Smooth muscle cell (in vitro differentiated cells): Measurements from ENCODE around the gene XDH. TPM values are rescaled to one million over a fixed set of nuclear protein-coding genes. Genes with fewer than 3 reads are reported as not detected.

Source experiments
- DNase-seq: peaks from one replicate; lab custom pipeline; 2025; ENCODE audit not compliant: unreplicated experiment; lab: John Stamatoyannopoulos, UW
- H2AFZ ChIP-seq: fragments of 200-600 bp; sonication (generic); 2 replicates; pipeline ENCODE4 v1.6.0; 2016; ENCODE audit warnings: antibody characterized with exemption, low read depth, mild to moderate bottlenecking
- H3F3A ChIP-seq: fragments of 200-600 bp; sonication (generic); 2 replicates; pipeline ENCODE4 v1.6.0; 2017; ENCODE audit warnings: antibody characterized with exemption, low read depth
- H3K27ac ChIP-seq: fragments of 200-600 bp; sonication (generic); 2 replicates; pipeline ENCODE4 v1.5.1; 2016; ENCODE audit warnings: low read depth, mild to moderate bottlenecking
- H3K27me3 ChIP-seq: fragments of 200-600 bp; sonication (generic); 2 replicates; pipeline ENCODE4 v1.6.1; 2016; ENCODE audit warnings: low read depth, mild to moderate bottlenecking
- H3K36me3 ChIP-seq: fragments of 200-600 bp; sonication (generic); 2 replicates; pipeline ENCODE4 v1.5.1; 2016; ENCODE audit warnings: low read depth
- H3K4me1 ChIP-seq: fragments of 200-600 bp; sonication (generic); 2 replicates; pipeline ENCODE4 v1.5.1; 2016; ENCODE audit warnings: low read depth
- H3K4me2 ChIP-seq: fragments of 200-600 bp; sonication (generic); 2 replicates; pipeline ENCODE4 v1.6.0; 2016; ENCODE audit warnings: mild to moderate bottlenecking
- H3K4me3 ChIP-seq: fragments of 200-600 bp; sonication (generic); 2 replicates; pipeline ENCODE4 v1.5.1; 2016; ENCODE audit warnings: mild to moderate bottlenecking
- H3K79me2 ChIP-seq: fragments of 200-600 bp; sonication (generic); 2 replicates; pipeline ENCODE4 v1.6.0; 2016; ENCODE audit warnings: low read depth, mild to moderate bottlenecking
- H3K9ac ChIP-seq: fragments of 200-600 bp; sonication (generic); 2 replicates; pipeline ENCODE4 v1.6.0; 2016; ENCODE audit warnings: low read depth
- H3K9me3 ChIP-seq: fragments of 200-600 bp; sonication (generic); replicated peaks from 2 replicates; pipeline ENCODE4 v1.5.1; 2016; ENCODE audit warnings: low read depth
- H4K20me1 ChIP-seq: fragments of 200-600 bp; sonication (generic); 2 replicates; pipeline ENCODE4 v1.6.0; 2016; ENCODE audit warnings: low read depth
- WGBS: methylation state at CpG from one replicate; pipeline ENCODE4 v1.1.7; 2016; ENCODE audit warnings: low lambda C conversion rate; 5-methylcytosine and 5-hydroxymethylcytosine counted together
- polyA plus RNA-seq: library from polyadenylated mRNA; unstranded; fragments of >200 nt; fragmentation: Nextera tagmentation; extraction: Ambion mirVana; gene quantifications from 2 replicates; pipeline ENCODE4 v1.2.1, GENCODE V29; 2016
- total RNA-seq: library from RNA; depleted of rRNA; stranded (reverse); fragments of >200 nt; gene quantifications from 2 replicates; pipeline ENCODE4 v1.2.3, GENCODE V29; 2014
- TF ChIP-seq, protein P1 (sequence below): fragments of 200-600 bp; sonication (generic); IDR thresholded peaks from 2 replicates; pipeline ENCODE4 v1.5.1; 2017; ENCODE audit warnings: borderline replicate concordance, mild to moderate bottlenecking, antibody characterized with exemption; ENCODE audit not compliant: insufficient read depth, poor library complexity, severe bottlenecking

Gene XDH
- total and polyA plus RNA-seq, 2 experiments from 2014 or later: 0.37 to 6.1 TPM

DNA sequence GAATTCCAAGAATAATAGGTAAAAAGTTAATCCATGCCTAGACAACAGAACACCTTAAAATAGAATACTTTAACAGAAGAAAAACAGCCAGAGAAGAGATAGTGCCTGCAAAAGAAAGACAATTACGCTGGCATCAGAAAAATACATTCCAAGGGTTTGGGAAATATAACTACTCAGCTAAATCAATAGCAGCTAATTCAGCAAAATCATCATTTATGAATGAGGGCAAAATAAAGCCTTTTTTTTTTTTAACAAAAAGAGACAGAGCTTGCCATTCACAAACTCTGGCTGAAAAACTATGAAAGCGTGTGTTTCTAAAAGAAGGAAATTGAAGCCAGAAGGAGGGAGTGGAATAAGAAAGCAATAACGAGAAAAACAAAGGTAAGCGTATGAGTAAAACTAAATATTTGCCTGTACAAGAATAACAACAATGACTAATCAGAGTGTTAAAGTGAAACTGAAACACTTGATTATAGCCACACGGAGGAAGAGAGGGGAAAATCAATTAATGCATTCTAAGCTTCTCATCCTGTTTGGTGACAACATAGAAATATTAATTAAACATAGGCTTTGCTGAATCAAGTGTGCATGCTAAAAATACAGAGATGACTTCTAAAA, 90.4 kb downstream of the XDH start:
- H3K79me2 ChIP-seq: no peaks in the 10 kb centered on the region
- no peak overlapping the region for H3K9ac ChIP-seq
- peaks cover 4% of the 10 kb centered on the region for H3F3A ChIP-seq
- WGBS: 87% methylated on average over 5 of the region's 5 CpGs
- H2AFZ ChIP-seq: no peak overlapping the region
- H3K36me3 ChIP-seq: no peaks in the 10 kb centered on the region
- peak overlapping the region; percentile 28 for H3K4me3 ChIP-seq
- peaks cover 6% of the 10 kb centered on the region for H3K27me3 ChIP-seq
- H3K27ac ChIP-seq: no peak overlapping the region
- no peaks in the 10 kb centered on the region for H4K20me1 ChIP-seq
- peaks cover under 1% of the 10 kb centered on the region for H3K4me1 ChIP-seq
- TF ChIP-seq, protein P1, sequence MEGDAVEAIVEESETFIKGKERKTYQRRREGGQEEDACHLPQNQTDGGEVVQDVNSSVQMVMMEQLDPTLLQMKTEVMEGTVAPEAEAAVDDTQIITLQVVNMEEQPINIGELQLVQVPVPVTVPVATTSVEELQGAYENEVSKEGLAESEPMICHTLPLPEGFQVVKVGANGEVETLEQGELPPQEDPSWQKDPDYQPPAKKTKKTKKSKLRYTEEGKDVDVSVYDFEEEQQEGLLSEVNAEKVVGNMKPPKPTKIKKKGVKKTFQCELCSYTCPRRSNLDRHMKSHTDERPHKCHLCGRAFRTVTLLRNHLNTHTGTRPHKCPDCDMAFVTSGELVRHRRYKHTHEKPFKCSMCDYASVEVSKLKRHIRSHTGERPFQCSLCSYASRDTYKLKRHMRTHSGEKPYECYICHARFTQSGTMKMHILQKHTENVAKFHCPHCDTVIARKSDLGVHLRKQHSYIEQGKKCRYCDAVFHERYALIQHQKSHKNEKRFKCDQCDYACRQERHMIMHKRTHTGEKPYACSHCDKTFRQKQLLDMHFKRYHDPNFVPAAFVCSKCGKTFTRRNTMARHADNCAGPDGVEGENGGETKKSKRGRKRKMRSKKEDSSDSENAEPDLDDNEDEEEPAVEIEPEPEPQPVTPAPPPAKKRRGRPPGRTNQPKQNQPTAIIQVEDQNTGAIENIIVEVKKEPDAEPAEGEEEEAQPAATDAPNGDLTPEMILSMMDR: no peak
- no peak for DNase-seq
- H3K4me2 ChIP-seq: no peak overlapping the region
- H3K9me3 ChIP-seq: no peaks in the 10 kb centered on the region

DNA sequence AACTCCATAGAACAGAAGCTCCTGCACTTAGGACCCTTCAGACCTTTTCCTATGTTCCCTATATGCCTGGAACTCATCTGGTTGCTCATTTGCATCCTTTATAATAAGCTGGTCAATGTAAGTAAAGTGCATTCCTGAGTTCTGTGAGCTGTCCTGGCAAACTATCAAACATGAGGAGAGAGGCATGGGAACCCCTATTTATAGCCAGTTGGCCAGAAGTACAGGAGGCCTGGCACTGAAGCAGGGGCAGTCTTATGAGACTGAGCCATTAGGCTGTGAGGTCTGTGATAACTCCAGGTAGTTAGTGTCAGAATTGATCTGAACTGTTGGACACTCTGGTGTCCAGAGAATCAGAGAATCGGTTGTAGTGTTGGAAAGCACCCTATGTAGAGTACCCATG, 92.2 kb downstream of the XDH start:
- no peak overlapping the region for H3K4me2 ChIP-seq
- H3K36me3 ChIP-seq: no peaks in the 10 kb centered on the region
- no peak overlapping the region for H3K9ac ChIP-seq
- DNase-seq: no peak
- peaks cover 4% of the 10 kb centered on the region for H3F3A ChIP-seq
- H3K4me3 ChIP-seq: no peak overlapping the region
- no peak overlapping the region for H2AFZ ChIP-seq
- no peaks in the 10 kb centered on the region for H3K79me2 ChIP-seq
- peaks cover 4% of the 10 kb centered on the region for H3K4me1 ChIP-seq
- no peaks in the 10 kb centered on the region for H3K27me3 ChIP-seq
- WGBS: 88% methylated on average over 1 of the region's 1 CpG
- TF ChIP-seq, protein P1: no peak
- no peak overlapping the region for H3K27ac ChIP-seq
- peaks cover 4% of the 10 kb centered on the region for H4K20me1 ChIP-seq
- H3K9me3 ChIP-seq: no peaks in the 10 kb centered on the region

DNA sequence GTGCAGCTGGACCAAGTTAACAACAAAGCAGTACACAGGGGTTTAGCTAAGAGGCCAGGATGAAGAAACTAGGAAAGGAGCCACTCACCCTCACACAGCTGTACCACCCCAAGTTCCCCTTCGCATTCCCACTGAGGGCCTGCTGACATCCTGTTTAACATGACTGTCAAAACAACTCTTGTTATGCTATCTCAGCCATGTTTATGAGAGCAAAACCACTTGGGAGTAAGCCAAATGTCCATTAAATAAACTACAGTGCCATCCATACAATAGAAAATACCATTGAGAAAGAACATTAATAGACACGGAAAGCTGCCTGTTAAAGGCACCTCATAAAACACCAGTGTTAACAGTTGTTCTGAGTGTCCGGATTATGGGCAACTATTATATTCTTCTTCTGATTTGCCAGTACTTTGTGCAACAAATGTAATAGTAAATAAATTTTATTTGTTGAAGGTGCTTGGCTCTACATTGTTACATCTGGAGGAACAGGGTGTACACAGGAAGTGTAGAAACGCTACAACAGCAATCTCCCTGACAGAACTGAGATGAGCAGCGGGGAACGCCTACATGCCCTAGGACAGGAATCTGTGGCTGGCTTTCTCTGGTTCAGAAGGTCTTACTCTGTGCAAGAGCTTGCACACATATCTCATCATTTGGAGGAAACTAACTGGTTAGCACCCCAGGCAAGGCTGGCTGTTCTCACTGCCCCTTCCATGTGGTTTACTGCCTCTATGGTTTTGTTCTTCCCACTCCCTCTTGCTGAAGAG, 95.0 kb downstream of the XDH start:
- peaks cover 4% of the 10 kb centered on the region for H3F3A ChIP-seq
- no peaks in the 10 kb centered on the region for H3K79me2 ChIP-seq
- no peak for DNase-seq
- no peak overlapping the region for H3K4me3 ChIP-seq
- TF ChIP-seq, protein P1: no peak
- H4K20me1 ChIP-seq: peaks cover 4% of the 10 kb centered on the region
- no peak overlapping the region for H2AFZ ChIP-seq
- H3K9me3 ChIP-seq: no peaks in the 10 kb centered on the region
- 35% methylated on average over 6 of the region's 6 CpGs for WGBS
- peak overlapping the region; percentile 58 for H3K4me2 ChIP-seq
- H3K4me1 ChIP-seq: peaks cover 4% of the 10 kb centered on the region
- H3K27me3 ChIP-seq: no peaks in the 10 kb centered on the region
- H3K9ac ChIP-seq: no peak overlapping the region
- H3K27ac ChIP-seq: peak overlapping the region; percentile 22
- no peaks in the 10 kb centered on the region for H3K36me3 ChIP-seq
